T-helper 2 cell treated with Interferon-gamma antibody and Interleukin-4, amounts not matched to agents 100 ng/mL and 5 ng/mL, for 36 hours (primary cell): Measurements from ENCODE around the gene MARK4. TPM values are rescaled to one million over a fixed set of nuclear protein-coding genes. Genes with fewer than 3 reads are reported as not detected.

ENCODE experiments used
- intact Hi-C: fragments of 100-400 bp; cut with micrococcal nuclease; formaldehyde crosslinking; loops from one replicate; pipeline ENCODE4 v1.15.1; 2023
- total RNA-seq: library from RNA; stranded (reverse); gene quantifications from 2 replicates; pipeline ENCODE4 v1.2.3, GENCODE V29; 2022

Gene MARK4
- total RNA-seq, 1 donor from 2014 or later: 20.4 TPM

GRCh38 chr19:45354241-45354842, 103.3 kb downstream of the MARK4 start:
- intact Hi-C loops: no loop called here

Other genes with a start within 250 kb of the MARK4 start
- gene RELB, start 249.8 kb upstream of the MARK4 start, total RNA-seq: 33.1 and 35.2 TPM in 2 replicates
- gene CLASRP, start 212.2 kb upstream of the MARK4 start, total RNA-seq: 90.9 and 94.1 TPM in 2 replicates
- 4.1 and 5.0 TPM in 2 replicates for gene ZNF296, start 174.8 kb upstream of the MARK4 start, total RNA-seq
- gene GEMIN7, start 172.0 kb upstream of the MARK4 start, total RNA-seq: 29.8 and 33.7 TPM in 2 replicates
- gene PPP1R37, start 158.1 kb upstream of the MARK4 start, total RNA-seq: 18.4 and 24.8 TPM in 2 replicates
- gene NKPD1, start 90.3 kb upstream of the MARK4 start, total RNA-seq: 0.18 and 0.36 TPM in 2 replicates
- 58.4 and 60.2 TPM in 2 replicates for gene TRAPPC6A, start 73.0 kb upstream of the MARK4 start, total RNA-seq
- 11.5 and 12.6 TPM in 2 replicates for gene BLOC1S3, start 72.5 kb upstream of the MARK4 start, total RNA-seq
- not detected in 2 replicates for gene EXOC3L2, start 5.9 kb upstream of the MARK4 start, total RNA-seq
- gene CKM, start 71.6 kb downstream of the MARK4 start, total RNA-seq: not detected in 2 replicates
- gene KLC3, start 89.5 kb downstream of the MARK4 start, total RNA-seq: not detected in 2 replicates
- 23.5 and 24.0 TPM in 2 replicates for gene ERCC2, start 119.3 kb downstream of the MARK4 start, total RNA-seq
- gene PPP1R13L, start 153.8 kb downstream of the MARK4 start, total RNA-seq: 10.9 and 12.9 TPM in 2 replicates
- 9.1 and 9.7 TPM in 2 replicates for gene POLR1G, start 155.4 kb downstream of the MARK4 start, total RNA-seq
- 88.8 and 88.9 TPM in 2 replicates for gene ERCC1, start 172.6 kb downstream of the MARK4 start, total RNA-seq
- gene FOSB, start 216.7 kb downstream of the MARK4 start, total RNA-seq: 1.9 and 2.1 TPM in 2 replicates
- gene RTN2, start 245.8 kb downstream of the MARK4 start, total RNA-seq: 2.0 and 3.7 TPM in 2 replicates
- 1.3 and 1.5 TPM in 2 replicates for gene PPM1N, start 247.2 kb downstream of the MARK4 start, total RNA-seq